OCI-LY1 (cell line): ENCODE data around the gene ZNF891.

ENCODE experiments used
- H2AFZ ChIP-seq: fragments of 200-600 bp; sonication (generic), shearing (Covaris generic); 2 replicates; pipeline ENCODE4 v1.6.0; 2014; ENCODE audit warnings: antibody characterized with exemption, mild to moderate bottlenecking, low read length
- H3F3A ChIP-seq: fragments of 200-600 bp; sonication (generic), shearing (Covaris generic); 2 replicates; pipeline ENCODE4 v1.6.0; 2014; ENCODE audit warnings: mild to moderate bottlenecking, antibody characterized with exemption, low read length, moderate library complexity; ENCODE audit not compliant: insufficient read depth
- H3K27ac ChIP-seq: fragments of 200-600 bp; sonication (generic); 2 replicates; pipeline ENCODE4 v1.5.1; 2014; ENCODE audit warnings: low read length, mixed run types, mild to moderate bottlenecking, low read depth; ENCODE audit not compliant: poor library complexity, severe bottlenecking
- H3K27me3 ChIP-seq: fragments of 200-600 bp; sonication (generic); 2 replicates; pipeline ENCODE4 v1.6.0; 2014; ENCODE audit warnings: antibody characterized with exemption, mild to moderate bottlenecking, low read length, moderate library complexity; ENCODE audit not compliant: insufficient read depth
- H3K36me3 ChIP-seq: fragments of 200-600 bp; sonication (generic); 2 replicates; pipeline ENCODE4 v1.6.1; 2014; ENCODE audit warnings: mild to moderate bottlenecking, antibody characterized with exemption, low read length, moderate library complexity, mixed read lengths; ENCODE audit not compliant: insufficient read depth
- H3K4me1 ChIP-seq: fragments of 200-600 bp; sonication (generic); 2 replicates; pipeline ENCODE4 v1.5.1; 2014; ENCODE audit warnings: mild to moderate bottlenecking, low read length, moderate library complexity; ENCODE audit not compliant: insufficient read depth, severe bottlenecking
- H3K4me2 ChIP-seq: fragments of 200-600 bp; sonication (generic), shearing (Covaris generic); 2 replicates; pipeline ENCODE4 v1.6.1; 2014; ENCODE audit warnings: low read length
- H3K4me3 ChIP-seq: fragments of 200-600 bp; sonication (generic); 2 replicates; pipeline ENCODE4 v1.5.1; 2014; ENCODE audit warnings: low read length, low read depth, mild to moderate bottlenecking, mixed read lengths; ENCODE audit not compliant: poor library complexity, severe bottlenecking
- H3K79me2 ChIP-seq: fragments of 200-600 bp; shearing (Covaris generic); 2 replicates; pipeline ENCODE4 v1.6.1; 2016; ENCODE audit warnings: mixed run types, low read length, mixed read lengths; ENCODE audit not compliant: insufficient read depth
- H3K9ac ChIP-seq: fragments of 200-600 bp; sonication (generic), shearing (Covaris generic); 2 replicates; pipeline ENCODE4 v1.6.1; 2014; ENCODE audit warnings: mild to moderate bottlenecking, low read length, mixed read lengths
- H3K9me2 ChIP-seq: fragments of 200-600 bp; sonication (generic), shearing (Covaris generic); 2 replicates; pipeline ENCODE4 v1.6.1; 2014; ENCODE audit warnings: low read depth, mild to moderate bottlenecking, low read length, mixed read lengths
- H3K9me3 ChIP-seq: fragments of 200-600 bp; shearing (Covaris generic); 2 replicates; pipeline ENCODE4 v1.6.1; 2014; ENCODE audit warnings: low read length, mixed read lengths
- H4K20me1 ChIP-seq: fragments of 200-600 bp; sonication (generic), shearing (Covaris generic); 2 replicates; pipeline ENCODE4 v1.6.0; 2016; ENCODE audit warnings: mild to moderate bottlenecking, low read length; ENCODE audit not compliant: insufficient read depth
- EZH2 ChIP-seq: fragments of 200-600 bp; sonication (generic), shearing (Covaris generic); IDR thresholded peaks from 2 replicates; pipeline ENCODE4 v1.8.0; 2017; ENCODE audit warnings: borderline replicate concordance, mixed run types, mild to moderate bottlenecking, antibody characterized with exemption, low read length, moderate library complexity, mixed read lengths
- TF ChIP-seq, protein P1 (sequence below): fragments of 200-600 bp; sonication (generic), shearing (Covaris generic); IDR thresholded peaks from 2 replicates; pipeline ENCODE4 v1.5.1; 2017; ENCODE audit warnings: mild to moderate bottlenecking, antibody characterized with exemption, low read length, moderate library complexity, mixed read lengths

ZNF891 gene

DNA sequence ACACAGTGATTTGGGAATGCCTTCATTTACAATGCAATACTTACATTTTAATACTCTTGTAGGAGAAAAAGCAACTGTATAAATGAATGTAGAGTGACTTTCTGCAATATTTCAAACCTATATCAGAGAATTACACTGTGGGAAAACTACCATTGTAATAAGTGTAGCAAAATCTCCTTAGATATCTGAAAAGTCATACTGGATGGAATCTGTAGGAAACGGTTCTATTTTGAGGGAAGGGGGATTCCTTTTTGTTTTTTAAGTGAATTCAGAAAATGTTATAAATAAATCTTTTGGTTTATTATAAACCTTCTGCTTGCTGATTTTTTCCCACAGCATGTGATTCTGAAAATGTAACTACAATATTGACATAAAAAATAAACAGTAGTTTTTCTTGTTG is 23.0 kb downstream of the ZNF891 start:
- Histone ChIP-seq H3K4me3 (no peak overlapping the region), H3K9me2 (no peaks in the 10 kb centered on the region), H3K9ac (no peak overlapping the region), H3F3A (no peaks in the 10 kb centered on the region), H3K4me1 (no peaks in the 10 kb centered on the region), H3K9me3 (peaks cover 72% of the 10 kb centered on the region), H3K36me3 (peaks cover 56% of the 10 kb centered on the region), H3K27ac (no peak overlapping the region), H3K4me2 (no peak overlapping the region), H3K27me3 (no peaks in the 10 kb centered on the region), H2AFZ (no peak overlapping the region), H3K79me2 (no peaks in the 10 kb centered on the region), H4K20me1 (no peaks in the 10 kb centered on the region)
- TF ChIP-seq, protein P1, sequence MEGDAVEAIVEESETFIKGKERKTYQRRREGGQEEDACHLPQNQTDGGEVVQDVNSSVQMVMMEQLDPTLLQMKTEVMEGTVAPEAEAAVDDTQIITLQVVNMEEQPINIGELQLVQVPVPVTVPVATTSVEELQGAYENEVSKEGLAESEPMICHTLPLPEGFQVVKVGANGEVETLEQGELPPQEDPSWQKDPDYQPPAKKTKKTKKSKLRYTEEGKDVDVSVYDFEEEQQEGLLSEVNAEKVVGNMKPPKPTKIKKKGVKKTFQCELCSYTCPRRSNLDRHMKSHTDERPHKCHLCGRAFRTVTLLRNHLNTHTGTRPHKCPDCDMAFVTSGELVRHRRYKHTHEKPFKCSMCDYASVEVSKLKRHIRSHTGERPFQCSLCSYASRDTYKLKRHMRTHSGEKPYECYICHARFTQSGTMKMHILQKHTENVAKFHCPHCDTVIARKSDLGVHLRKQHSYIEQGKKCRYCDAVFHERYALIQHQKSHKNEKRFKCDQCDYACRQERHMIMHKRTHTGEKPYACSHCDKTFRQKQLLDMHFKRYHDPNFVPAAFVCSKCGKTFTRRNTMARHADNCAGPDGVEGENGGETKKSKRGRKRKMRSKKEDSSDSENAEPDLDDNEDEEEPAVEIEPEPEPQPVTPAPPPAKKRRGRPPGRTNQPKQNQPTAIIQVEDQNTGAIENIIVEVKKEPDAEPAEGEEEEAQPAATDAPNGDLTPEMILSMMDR = no peak
- no peak for TF ChIP-seq EZH2

DNA sequence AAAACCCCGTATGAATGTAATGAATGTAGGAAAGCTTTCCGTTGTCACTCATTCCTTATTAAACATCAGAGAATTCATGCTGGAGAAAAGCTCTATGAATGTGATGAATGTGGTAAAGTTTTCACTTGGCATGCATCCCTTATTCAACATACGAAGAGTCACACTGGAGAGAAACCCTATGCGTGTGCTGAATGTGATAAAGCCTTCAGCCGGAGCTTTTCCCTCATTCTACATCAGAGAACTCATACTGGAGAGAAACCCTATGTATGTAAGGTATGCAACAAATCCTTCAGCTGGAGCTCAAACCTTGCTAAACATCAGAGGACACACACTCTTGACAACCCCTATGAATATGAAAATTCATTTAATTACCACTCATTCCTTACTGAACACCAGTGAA is 23.8 kb downstream of the ZNF891 start:
- Histone ChIP-seq H3K36me3 (peaks cover 65% of the 10 kb centered on the region), H3K27ac (no peak overlapping the region), H4K20me1 (no peaks in the 10 kb centered on the region), H3K4me1 (no peaks in the 10 kb centered on the region), H3K27me3 (no peaks in the 10 kb centered on the region), H3K4me3 (no peak overlapping the region), H3F3A (no peaks in the 10 kb centered on the region), H3K9me2 (no peaks in the 10 kb centered on the region), H3K9ac (no peak overlapping the region), H3K4me2 (no peak overlapping the region), H3K9me3 (peaks cover 75% of the 10 kb centered on the region), H3K79me2 (no peaks in the 10 kb centered on the region), H2AFZ (no peak overlapping the region)
- TF ChIP-seq EZH2 = no peak
- TF ChIP-seq, protein P1 = no peak

DNA sequence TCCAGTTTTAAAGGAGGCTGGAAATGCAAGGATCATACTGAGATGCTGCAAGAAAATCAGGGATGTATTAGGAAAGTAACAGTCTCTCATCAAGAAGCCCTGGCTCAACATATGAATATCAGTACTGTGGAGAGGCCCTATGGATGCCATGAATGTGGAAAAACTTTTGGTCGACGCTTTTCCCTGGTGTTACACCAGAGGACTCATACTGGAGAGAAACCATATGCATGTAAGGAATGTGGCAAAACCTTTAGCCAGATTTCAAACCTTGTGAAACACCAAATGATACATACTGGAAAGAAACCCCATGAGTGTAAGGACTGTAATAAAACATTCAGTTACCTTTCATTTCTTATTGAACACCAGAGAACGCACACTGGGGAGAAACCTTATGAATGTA is 24.5 kb downstream of the ZNF891 start:
- H3K27ac ChIP-seq = no peak overlapping the region
- H3K79me2 ChIP-seq = no peaks in the 10 kb centered on the region
- no peak overlapping the region for H3K9ac ChIP-seq
- no peaks in the 10 kb centered on the region for H3K9me2 ChIP-seq
- TF ChIP-seq EZH2 = no peak
- TF ChIP-seq, protein P1 = no peak
- peaks cover 71% of the 10 kb centered on the region for H3K36me3 ChIP-seq
- H3K4me3 ChIP-seq = no peak overlapping the region
- H3K9me3 ChIP-seq = peaks cover 81% of the 10 kb centered on the region
- no peaks in the 10 kb centered on the region for H3F3A ChIP-seq
- no peaks in the 10 kb centered on the region for H3K27me3 ChIP-seq
- no peak overlapping the region for H3K4me2 ChIP-seq
- no peaks in the 10 kb centered on the region for H3K4me1 ChIP-seq
- no peak overlapping the region for H2AFZ ChIP-seq
- H4K20me1 ChIP-seq = no peaks in the 10 kb centered on the region
